SK-N-SH (cell line): ENCODE results near the gene MAGEA8. TPM values are rescaled to one million over a fixed set of nuclear protein-coding genes. Genes with fewer than 3 reads are reported as not detected.
A peak's percentile ranks its signal among the peaks of the same experiment; 100 is the strongest.

ENCODE experiments used
- CTCF ChIA-PET: fragments of 300-600, 350-600 bp; formaldehyde crosslinking; extraction: SDS; loops from one replicate; lab custom pipeline; 2021; lab: Yijun Ruan, JAX
- POLR2A ChIA-PET: fragments of 350-600 bp; sonication (Branson Sonifier 250); formaldehyde crosslinking; extraction: SDS; loops from one replicate; lab custom pipeline; 2020; ENCODE audit warnings: antibody characterized with exemption, inconsistent platforms; lab: Yijun Ruan, JAX
- DNase-seq: peaks from one replicate; pipeline ENCODE4 v3.0.0; 2012
- H2AFZ ChIP-seq: fragments of 200-600 bp; sonication (generic); 2 replicates; pipeline ENCODE4 v1.8.1; 2016; ENCODE audit warnings: antibody characterized with exemption, mild to moderate bottlenecking, low read depth
- H3F3A ChIP-seq: fragments of 200-600 bp; sonication (generic); replicated peaks from 2 replicates; pipeline ENCODE3; 2016; ENCODE audit warnings: antibody characterized with exemption, mild to moderate bottlenecking; ENCODE audit not compliant: insufficient read depth
- H3K27ac ChIP-seq, 2 experiments: fragments of 200-500 bp in 1 of 2; fragments of 200-600 bp in 1 of 2; sonication (Bioruptor generic) in 1 of 2; sonication (generic), shearing (Covaris generic) in 1 of 2; 2 replicates each; pipeline versions ENCODE4 v1.5.1 to v1.6.1; 2014 to 2016; ENCODE audit warnings: low read depth in 2 of 2, inconsistent platforms in 1 of 2, low read length in 1 of 2, mild to moderate bottlenecking in 1 of 2, mixed read lengths in 1 of 2
- H3K27me3 ChIP-seq: fragments of 200-600 bp; sonication (generic), shearing (Covaris generic); 2 replicates; pipeline ENCODE4 v1.6.1; 2016; ENCODE audit warnings: mixed run types; ENCODE audit not compliant: insufficient read depth
- H3K36me3 ChIP-seq, 2 experiments: fragments of 200-500 bp in 1 of 2; fragments of 200-600 bp in 1 of 2; sonication (Bioruptor generic) in 1 of 2; sonication (generic) in 1 of 2; replicated peaks in 1 of 2; 2 replicates each; pipeline versions ENCODE3 to v1.5.1; 2014 to 2016; ENCODE audit warnings: low read length in 1 of 2, mild to moderate bottlenecking in 1 of 2; ENCODE audit not compliant: insufficient read depth in 2 of 2, control insufficient read depth in 1 of 2
- H3K4me1 ChIP-seq, 2 experiments: fragments of 200-500 bp in 1 of 2; fragments of 200-600 bp in 1 of 2; sonication (Bioruptor generic) in 1 of 2; sonication (generic), shearing (Covaris generic) in 1 of 2; 2 replicates each; pipeline versions ENCODE4 v1.5.1 to v1.6.1; 2014 to 2016; ENCODE audit warnings: low read depth in 1 of 2, low read length in 1 of 2, mixed run types in 1 of 2; ENCODE audit not compliant: insufficient read depth in 2 of 2, control insufficient read depth in 1 of 2
- H3K4me2 ChIP-seq: fragments of 200-600 bp; sonication (generic), shearing (Covaris generic); 2 replicates; pipeline ENCODE4 v1.6.1; 2017; ENCODE audit warnings: mixed run types
- H3K4me3 ChIP-seq, 2 experiments: fragments of 200-500 bp in 1 of 2; fragments of 200-600 bp in 1 of 2; sonication (Bioruptor generic) in 1 of 2; sonication (generic), shearing (Covaris generic) in 1 of 2; 2 replicates each; pipeline versions ENCODE4 v1.5.1 to v1.8.1; 2014 to 2016; ENCODE audit warnings: low read depth in 2 of 2, inconsistent platforms in 1 of 2, low read length in 1 of 2, mild to moderate bottlenecking in 1 of 2, mixed read lengths in 1 of 2, moderate library complexity in 1 of 2
- H3K79me2 ChIP-seq: fragments of 200-600 bp; sonication (generic); 2 replicates; pipeline ENCODE4 v1.8.1; 2017; ENCODE audit warnings: mild to moderate bottlenecking; ENCODE audit not compliant: insufficient read depth
- H3K9ac ChIP-seq: fragments of 200-600 bp; sonication (generic); 2 replicates; pipeline ENCODE4 v1.6.1; 2017; ENCODE audit warnings: mixed run types
- H3K9me2 ChIP-seq: fragments of 200-600 bp; sonication (generic); 2 replicates; pipeline ENCODE4 v1.6.1; 2017; ENCODE audit warnings: mixed run types
- H3K9me3 ChIP-seq: fragments of 200-600 bp; sonication (generic); 2 replicates; pipeline ENCODE4 v1.6.1; 2017; ENCODE audit warnings: mixed run types, mild to moderate bottlenecking, moderate library complexity
- H4K20me1 ChIP-seq: fragments of 200-600 bp; sonication (generic); 2 replicates; pipeline ENCODE4 v1.6.1; 2017; ENCODE audit warnings: mild to moderate bottlenecking, mixed run types; ENCODE audit not compliant: insufficient read depth
- CTCF ChIP-seq: fragments of 200-600 bp; sonication (generic); IDR thresholded peaks from 2 replicates; pipeline ENCODE4 v1.6.1; 2017; ENCODE audit warnings: antibody characterized with exemption, mild to moderate bottlenecking, moderate library complexity
- ELF1 ChIP-seq: IDR thresholded peaks from 2 replicates; pipeline ENCODE4 v1.4.0; 2012
- EZH2phosphoT487 ChIP-seq: fragments of 200-600 bp; sonication (generic); IDR thresholded peaks from 2 replicates; pipeline ENCODE4 v1.6.1; 2017; ENCODE audit warnings: low read depth, mixed run types, mild to moderate bottlenecking, antibody characterized with exemption, moderate library complexity, borderline replicate concordance
- IRF3 ChIP-seq: fragments of 150-350 bp; IDR thresholded peaks from 2 replicates; pipeline ENCODE4 v1.6.1; 2016; ENCODE audit warnings: mild to moderate bottlenecking, low read depth, low read length
- NFIC ChIP-seq: IDR thresholded peaks from 2 replicates; pipeline ENCODE4 v1.4.0; 2012; ENCODE audit warnings: borderline replicate concordance
- POLR2AphosphoS5 ChIP-seq: IDR thresholded peaks from 2 replicates; pipeline ENCODE4 v1.6.1; 2012; ENCODE audit warnings: low read depth, low read length
- RAD21 ChIP-seq: IDR thresholded peaks from 2 replicates; pipeline ENCODE4 v1.6.1; 2012; ENCODE audit warnings: mild to moderate bottlenecking, low read length
- REST ChIP-seq: IDR thresholded peaks from 2 replicates; pipeline ENCODE4 v1.6.1; 2012; ENCODE audit warnings: mild to moderate bottlenecking, low read depth, low read length, moderate library complexity
- SIN3A ChIP-seq: IDR thresholded peaks from 2 replicates; pipeline ENCODE4 v1.6.1; 2012; ENCODE audit warnings: low read depth, mild to moderate bottlenecking, low read length, moderate library complexity, borderline replicate concordance
- TAF1 ChIP-seq: IDR thresholded peaks from 2 replicates; pipeline ENCODE4 v1.6.1; 2012; ENCODE audit warnings: low read depth, mild to moderate bottlenecking, low read length, moderate library complexity, borderline replicate concordance
- TCF12 ChIP-seq: IDR thresholded peaks from 2 replicates; pipeline ENCODE4 v1.4.0; 2012
- TEAD4 ChIP-seq: IDR thresholded peaks from 2 replicates; pipeline ENCODE4 v1.4.0; 2012; ENCODE audit warnings: mild to moderate bottlenecking, borderline replicate concordance; ENCODE audit not compliant: insufficient read depth
- USF1 ChIP-seq: IDR thresholded peaks from 2 replicates; pipeline ENCODE4 v1.4.0; 2012; ENCODE audit warnings: low read depth, borderline replicate concordance
- ZBTB33 ChIP-seq: IDR thresholded peaks from 2 replicates; pipeline ENCODE4 v1.4.0; 2012; ENCODE audit warnings: low read depth, borderline replicate concordance
- WGBS: methylation state at CpG from one replicate; pipeline ENCODE4 v1.1.6; 2017; ENCODE audit warnings: low lambda C conversion rate; 5-methylcytosine and 5-hydroxymethylcytosine counted together
- polyA plus RNA-seq, 3 experiments: library from polyadenylated mRNA; depleted of rRNA; stranded (reverse); fragments of >200 nt; gene quantifications; 2 replicates each; pipeline ENCODE4 v1.2.3, GENCODE V29; 2012

Gene MAGEA8
- polyA plus RNA-seq, 1 of the 3 experiments (the other 2 are of a cell fraction): 0.20 TPM

GRCh38 chrX:149871940-149872339 lies 9.0 kb upstream of the MAGEA8 start:
- Histone ChIP-seq H3K9me2 (no peaks in the 10 kb centered on the region), H3F3A (no peaks in the 10 kb centered on the region), H3K36me3 (no peaks in the 10 kb centered on the region), H3K27me3 (no peaks in the 10 kb centered on the region; the same call in none of the 2 replicates), H3K27ac (no peak overlapping the region), H3K9me3 (no peaks in the 10 kb centered on the region), H3K9ac (no peak overlapping the region), H3K79me2 (no peaks in the 10 kb centered on the region), H4K20me1 (no peaks in the 10 kb centered on the region), H3K4me2 (no peak overlapping the region), H3K4me1 (no peaks in the 10 kb centered on the region), H3K4me3 (no peak overlapping the region), H2AFZ (no peak overlapping the region)
- ChIA-PET POLR2A (no interaction called here), CTCF (interaction anchor here (1.5 kb wide), 2 partner anchors 9 to 11 kb away, joined by 3 to 4 read pairs; partner anchors contain the start of gene MAGEA8)
- peak; percentile 50 for TF ChIP-seq CTCF
- peak; percentile 41; the same call in 1 of the 2 replicates for TF ChIP-seq RAD21
- no peak for TF ChIP-seq NFIC
- no peak for TF ChIP-seq ELF1
- no peak for TF ChIP-seq TEAD4
- 0% methylated on average over 1 of the region's 3 CpGs for WGBS
- peak; percentile 52 for DNase-seq

GRCh38 chrX:149877157-149877556 lies 3.8 kb upstream of the MAGEA8 start:
- TF ChIP-seq TAF1 (no peak), IRF3 (no peak), TCF12 (no peak), ELF1 (no peak), SIN3A (no peak), POLR2AphosphoS5 (no peak), REST (no peak), CTCF (no peak), ZBTB33 (no peak), EZH2phosphoT487 (no peak), TEAD4 (no peak), USF1 (no peak), NFIC (no peak)

More at GRCh38 chrX:149877157-149877556, 3.8 kb upstream of the MAGEA8 start:
- Histone ChIP-seq H3K27me3 (peaks cover 8% of the 10 kb centered on the region; the same call in 1 of the 2 replicates), H3K4me2 (no peak overlapping the region), H2AFZ (no peak overlapping the region), H3K4me3 (no peak overlapping the region), H3K79me2 (no peaks in the 10 kb centered on the region), H3K36me3 (no peaks in the 10 kb centered on the region), H3K27ac (no peak overlapping the region), H3K4me1 (no peaks in the 10 kb centered on the region), H3F3A (no peaks in the 10 kb centered on the region), H3K9me3 (no peaks in the 10 kb centered on the region), H3K9me2 (no peaks in the 10 kb centered on the region), H3K9ac (no peak overlapping the region), H4K20me1 (no peaks in the 10 kb centered on the region)
- no peak for DNase-seq
- WGBS: 3% methylated on average over 1 of the region's 1 CpG
- POLR2A ChIA-PET: no interaction called here
- CTCF ChIA-PET: no interaction called here
